ENCODE data around the gene TRIM66. TPM values are rescaled to one million over a fixed set of nuclear protein-coding genes. Genes with fewer than 3 reads are reported as not detected.

TRIM66 gene
- total and polyA plus RNA-seq, 9 of the 15 experiments (the other 6 are each of a cell fraction or from before 2014, with no cell fraction given), result 1.1 to 7.3 (median 4.9) TPM

DNA sequence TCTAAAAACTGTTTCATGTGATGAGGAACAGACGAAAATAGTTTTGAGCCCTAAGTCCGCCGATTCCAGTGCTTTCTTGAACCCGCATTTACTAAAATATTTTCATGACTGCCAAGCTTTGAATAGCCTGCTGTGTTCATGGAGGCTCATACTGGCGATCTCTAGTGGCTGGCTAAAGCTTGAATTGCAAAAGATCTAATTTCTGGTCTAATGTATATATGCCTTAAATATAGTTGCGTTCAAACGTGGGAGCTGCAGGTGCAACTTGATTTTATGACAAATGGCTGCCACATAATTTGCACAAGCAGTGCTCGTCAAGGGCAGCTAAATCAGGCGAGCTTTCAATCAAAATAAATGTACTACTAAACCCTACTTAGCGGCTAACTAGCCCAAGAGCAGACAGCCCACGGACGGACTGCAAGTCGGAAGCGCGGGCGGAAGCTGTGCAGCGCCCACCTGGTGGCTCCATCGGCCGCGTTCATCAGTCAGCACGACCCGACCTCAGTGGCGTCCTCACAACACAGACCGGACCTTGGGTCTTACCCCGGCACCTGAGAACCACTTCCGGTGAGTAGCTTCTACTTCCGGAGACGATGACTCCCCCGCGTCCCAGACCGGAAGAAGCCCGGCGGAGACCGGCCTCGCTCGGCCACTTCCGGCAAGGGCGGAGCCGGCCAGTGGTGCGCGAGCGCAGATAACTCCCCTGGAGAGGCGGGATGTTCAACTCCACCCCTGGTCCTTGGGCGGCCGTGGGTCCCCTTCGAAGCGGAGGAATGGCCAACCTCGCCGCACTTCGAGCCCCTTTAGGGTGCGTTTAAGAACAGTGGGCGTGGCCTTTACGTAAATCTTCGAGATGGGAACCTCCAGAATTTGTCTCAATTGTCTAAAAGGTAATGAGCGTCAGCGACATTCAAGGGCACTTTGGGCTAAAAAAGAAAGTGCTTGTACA lies 6.2 kb upstream of the TRIM66 start (continued):
- TF ChIP-seq SMARCE1 (IDR thresholded peaks at IDR 0.05) (peak; percentile 91), RBM22 (IDR thresholded peaks at IDR 0.05; ENCODE audit: low read depth, low read length, poor library complexity, severe bottlenecking) (peak; percentile 86), ARID4B (CRISPR knock-in tag; IDR thresholded peaks at IDR 0.05) (peak; percentile 53; the same call in 1 of the 2 replicates), KDM4B (IDR thresholded peaks at IDR 0.05; ENCODE audit: borderline replicate concordance in 2 of 2, low read depth in 1 of 2) (peak in 1 of 2 experiments; percentile 96; a peak in 2 of 4 replicates), ARID2 (IDR thresholded peaks at IDR 0.05) (peak; percentile 54; the same call in 1 of the 2 replicates), SIN3B (IDR thresholded peaks at IDR 0.05; ENCODE audit: low read depth) (peak; percentile 33; the same call in 1 of the 2 replicates), BRF2 (IDR thresholded peaks at IDR 0.05; ENCODE audit: borderline replicate concordance, insufficient read depth, insufficient read length) (no peak), RBM15 (IDR thresholded peaks at IDR 0.05; ENCODE audit: insufficient read depth, low read length) (no peak), ZNF408 (CRISPR knock-in tag; IDR thresholded peaks at IDR 0.05; ENCODE audit: low read depth) (no peak), ZNF778 (CRISPR knock-in tag; IDR thresholded peaks at IDR 0.05) (no peak), NR1H2 (CRISPR knock-in tag; IDR thresholded peaks at IDR 0.05) (no peak), CREB1 (IDR thresholded peaks at IDR 0.05) (peak; percentile 76), CREB1 (CRISPR knock-in tag; IDR thresholded peaks at IDR 0.05) (peak; percentile 57; the same call in 1 of the 2 replicates), POLR2B (IDR thresholded peaks at IDR 0.05; ENCODE audit: low read depth, partially characterized antibody) (peak; percentile 93), ZNF212 (CRISPR knock-in tag; IDR thresholded peaks at IDR 0.05) (no peak), SOX6 (IDR thresholded peaks at IDR 0.05) (peak; percentile 74)
- TF ChIP-seq, protein P1, sequence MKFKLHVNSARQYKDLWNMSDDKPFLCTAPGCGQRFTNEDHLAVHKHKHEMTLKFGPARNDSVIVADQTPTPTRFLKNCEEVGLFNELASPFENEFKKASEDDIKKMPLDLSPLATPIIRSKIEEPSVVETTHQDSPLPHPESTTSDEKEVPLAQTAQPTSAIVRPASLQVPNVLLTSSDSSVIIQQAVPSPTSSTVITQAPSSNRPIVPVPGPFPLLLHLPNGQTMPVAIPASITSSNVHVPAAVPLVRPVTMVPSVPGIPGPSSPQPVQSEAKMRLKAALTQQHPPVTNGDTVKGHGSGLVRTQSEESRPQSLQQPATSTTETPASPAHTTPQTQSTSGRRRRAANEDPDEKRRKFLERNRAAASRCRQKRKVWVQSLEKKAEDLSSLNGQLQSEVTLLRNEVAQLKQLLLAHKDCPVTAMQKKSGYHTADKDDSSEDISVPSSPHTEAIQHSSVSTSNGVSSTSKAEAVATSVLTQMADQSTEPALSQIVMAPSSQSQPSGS (CRISPR knock-in tag; IDR thresholded peaks at IDR 0.05), result no peak
- TF ChIP-seq, protein P2, sequence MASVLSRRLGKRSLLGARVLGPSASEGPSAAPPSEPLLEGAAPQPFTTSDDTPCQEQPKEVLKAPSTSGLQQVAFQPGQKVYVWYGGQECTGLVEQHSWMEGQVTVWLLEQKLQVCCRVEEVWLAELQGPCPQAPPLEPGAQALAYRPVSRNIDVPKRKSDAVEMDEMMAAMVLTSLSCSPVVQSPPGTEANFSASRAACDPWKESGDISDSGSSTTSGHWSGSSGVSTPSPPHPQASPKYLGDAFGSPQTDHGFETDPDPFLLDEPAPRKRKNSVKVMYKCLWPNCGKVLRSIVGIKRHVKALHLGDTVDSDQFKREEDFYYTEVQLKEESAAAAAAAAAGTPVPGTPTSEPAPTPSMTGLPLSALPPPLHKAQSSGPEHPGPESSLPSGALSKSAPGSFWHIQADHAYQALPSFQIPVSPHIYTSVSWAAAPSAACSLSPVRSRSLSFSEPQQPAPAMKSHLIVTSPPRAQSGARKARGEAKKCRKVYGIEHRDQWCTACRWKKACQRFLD (CRISPR knock-in tag; IDR thresholded peaks at IDR 0.05), result no peak

Data from K562 (cell line).